Parathyroid adenoma (tissue), 2 donors: ENCODE measurements around the gene GTF3C5.

Experiments used
- H2AFZ ChIP-seq: fragments of 300-600 bp; sonication (generic); one replicate; pipeline ENCODE4 v1.7.0; 2017; ENCODE audit warnings: antibody characterized with exemption, mild to moderate bottlenecking
- H3K27ac ChIP-seq: fragments of 300-600 bp; sonication (generic); one replicate; pipeline ENCODE4 v1.7.0; 2017
- H3K27me3 ChIP-seq: fragments of 300-600 bp; sonication (generic); one replicate; pipeline ENCODE4 v1.7.0; 2017; ENCODE audit warnings: low read length; ENCODE audit not compliant: control insufficient read depth, insufficient read depth
- H3K36me3 ChIP-seq: fragments of 300-600 bp; sonication (generic); one replicate; pipeline ENCODE4 v1.7.0; 2017; ENCODE audit warnings: low read length; ENCODE audit not compliant: control insufficient read depth, insufficient read depth
- H3K4me1 ChIP-seq: fragments of 300-600 bp; sonication (generic); one replicate; pipeline ENCODE4 v1.7.0; 2017; ENCODE audit warnings: control low read depth
- H3K4me2 ChIP-seq: fragments of 300-600 bp; sonication (generic); one replicate; pipeline ENCODE4 v1.7.0; 2017; ENCODE audit warnings: low read length
- H3K4me3 ChIP-seq: fragments of 300-600 bp; sonication (generic); one replicate; pipeline ENCODE4 v1.7.0; 2017; ENCODE audit warnings: low read depth, low read length
- H3K79me2 ChIP-seq: fragments of 300-600 bp; sonication (generic); one replicate; pipeline ENCODE4 v1.7.0; 2017; ENCODE audit warnings: control low read depth
- H3K9ac ChIP-seq: fragments of 300-600 bp; sonication (generic); one replicate; pipeline ENCODE4 v1.7.0; 2017; ENCODE audit warnings: mild to moderate bottlenecking
- H3K9me3 ChIP-seq: fragments of 300-600 bp; sonication (generic); one replicate; pipeline ENCODE4 v1.7.0; 2017; ENCODE audit warnings: low read length; ENCODE audit not compliant: control insufficient read depth
- TF ChIP-seq, protein P1 (sequence below): fragments of 300-600 bp; sonication (generic); IDR thresholded peaks from one replicate; pipeline ENCODE4 v1.7.0; 2017; ENCODE audit warnings: antibody characterized with exemption, mild to moderate bottlenecking
- donor health status: primary hyperparathyroidism.

The GTF3C5 gene

DNA sequence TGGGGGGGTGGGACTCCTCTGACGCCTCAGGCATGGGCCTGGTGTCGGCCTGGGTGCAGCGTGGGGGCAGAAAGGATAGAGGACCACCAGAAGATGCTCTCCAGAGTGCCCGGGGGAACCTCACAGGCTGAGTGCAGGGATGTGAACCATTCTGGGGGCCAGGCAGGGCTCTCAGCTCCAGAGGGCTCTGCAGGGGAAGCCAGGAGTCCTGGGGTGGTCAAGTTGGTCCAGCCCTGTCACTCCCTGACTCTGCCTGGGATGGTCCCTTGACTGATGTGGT is 45.8 kb upstream of the GTF3C5 start:
- H3K4me2 ChIP-seq, result no peak overlapping the region
- TF ChIP-seq, protein P1, sequence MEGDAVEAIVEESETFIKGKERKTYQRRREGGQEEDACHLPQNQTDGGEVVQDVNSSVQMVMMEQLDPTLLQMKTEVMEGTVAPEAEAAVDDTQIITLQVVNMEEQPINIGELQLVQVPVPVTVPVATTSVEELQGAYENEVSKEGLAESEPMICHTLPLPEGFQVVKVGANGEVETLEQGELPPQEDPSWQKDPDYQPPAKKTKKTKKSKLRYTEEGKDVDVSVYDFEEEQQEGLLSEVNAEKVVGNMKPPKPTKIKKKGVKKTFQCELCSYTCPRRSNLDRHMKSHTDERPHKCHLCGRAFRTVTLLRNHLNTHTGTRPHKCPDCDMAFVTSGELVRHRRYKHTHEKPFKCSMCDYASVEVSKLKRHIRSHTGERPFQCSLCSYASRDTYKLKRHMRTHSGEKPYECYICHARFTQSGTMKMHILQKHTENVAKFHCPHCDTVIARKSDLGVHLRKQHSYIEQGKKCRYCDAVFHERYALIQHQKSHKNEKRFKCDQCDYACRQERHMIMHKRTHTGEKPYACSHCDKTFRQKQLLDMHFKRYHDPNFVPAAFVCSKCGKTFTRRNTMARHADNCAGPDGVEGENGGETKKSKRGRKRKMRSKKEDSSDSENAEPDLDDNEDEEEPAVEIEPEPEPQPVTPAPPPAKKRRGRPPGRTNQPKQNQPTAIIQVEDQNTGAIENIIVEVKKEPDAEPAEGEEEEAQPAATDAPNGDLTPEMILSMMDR, result no peak
- no peaks in the 10 kb centered on the region for H3K79me2 ChIP-seq
- no peaks in the 10 kb centered on the region for H3K36me3 ChIP-seq
- H3K9ac ChIP-seq, result no peak overlapping the region
- H2AFZ ChIP-seq, result no peak overlapping the region
- H3K9me3 ChIP-seq, result no peaks in the 10 kb centered on the region
- no peaks in the 10 kb centered on the region for H3K4me1 ChIP-seq
- H3K4me3 ChIP-seq, result no peak overlapping the region
- no peak overlapping the region for H3K27ac ChIP-seq
- no peaks in the 10 kb centered on the region for H3K27me3 ChIP-seq

DNA sequence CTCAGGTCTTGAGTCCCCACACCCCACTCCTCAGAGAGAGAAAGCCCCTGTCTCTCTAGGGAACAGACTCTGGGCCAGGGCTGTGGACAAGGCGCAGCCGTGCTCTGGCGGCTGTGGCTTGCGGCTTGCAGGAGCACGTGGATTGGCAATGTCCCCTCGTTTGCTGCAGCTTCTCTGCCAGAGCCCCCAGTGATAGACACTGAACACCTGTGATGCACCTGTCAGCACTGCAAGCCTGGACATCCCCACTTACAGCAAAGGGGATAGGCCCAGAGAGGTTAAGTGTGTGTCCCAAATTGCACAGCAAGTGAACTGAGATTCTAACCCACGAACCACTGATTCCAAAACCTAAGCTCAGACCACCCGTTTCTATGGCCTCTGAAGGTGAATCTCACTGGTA is 45.3 kb upstream of the GTF3C5 start:
- H3K27me3 ChIP-seq, result no peaks in the 10 kb centered on the region
- no peak overlapping the region for H3K27ac ChIP-seq
- H3K4me1 ChIP-seq, result no peaks in the 10 kb centered on the region
- TF ChIP-seq, protein P1, result no peak
- no peak overlapping the region for H3K9ac ChIP-seq
- H3K9me3 ChIP-seq, result no peaks in the 10 kb centered on the region
- no peak overlapping the region for H3K4me2 ChIP-seq
- no peak overlapping the region for H3K4me3 ChIP-seq
- no peak overlapping the region for H2AFZ ChIP-seq
- no peaks in the 10 kb centered on the region for H3K36me3 ChIP-seq
- H3K79me2 ChIP-seq, result no peaks in the 10 kb centered on the region

DNA sequence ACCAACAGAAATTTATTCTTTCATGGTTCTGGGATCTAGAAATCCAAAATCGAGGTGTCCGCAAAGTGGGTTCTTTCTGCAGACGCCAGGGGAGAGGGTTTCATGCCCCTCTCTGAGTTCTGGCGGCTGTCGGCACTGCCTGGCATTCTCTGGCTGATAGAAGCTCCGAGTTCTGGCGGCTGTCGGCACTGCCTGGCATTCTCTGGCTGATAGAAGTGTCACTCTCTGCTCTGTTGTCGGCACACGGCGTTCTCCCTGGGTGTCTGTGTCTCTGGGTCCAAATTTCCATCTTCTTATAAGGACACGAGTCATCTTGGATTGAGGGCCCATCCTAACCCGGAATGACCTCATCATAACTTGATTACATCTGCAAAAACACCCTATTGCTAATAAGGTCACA is 44.7 kb upstream of the GTF3C5 start:
- Histone ChIP-seq H3K79me2 (no peaks in the 10 kb centered on the region), H3K27me3 (no peaks in the 10 kb centered on the region), H3K4me3 (no peak overlapping the region), H3K9me3 (no peaks in the 10 kb centered on the region), H3K36me3 (no peaks in the 10 kb centered on the region), H3K9ac (no peak overlapping the region), H2AFZ (no peak overlapping the region), H3K4me2 (no peak overlapping the region), H3K4me1 (no peaks in the 10 kb centered on the region), H3K27ac (no peak overlapping the region)
- TF ChIP-seq, protein P1, result no peak

DNA sequence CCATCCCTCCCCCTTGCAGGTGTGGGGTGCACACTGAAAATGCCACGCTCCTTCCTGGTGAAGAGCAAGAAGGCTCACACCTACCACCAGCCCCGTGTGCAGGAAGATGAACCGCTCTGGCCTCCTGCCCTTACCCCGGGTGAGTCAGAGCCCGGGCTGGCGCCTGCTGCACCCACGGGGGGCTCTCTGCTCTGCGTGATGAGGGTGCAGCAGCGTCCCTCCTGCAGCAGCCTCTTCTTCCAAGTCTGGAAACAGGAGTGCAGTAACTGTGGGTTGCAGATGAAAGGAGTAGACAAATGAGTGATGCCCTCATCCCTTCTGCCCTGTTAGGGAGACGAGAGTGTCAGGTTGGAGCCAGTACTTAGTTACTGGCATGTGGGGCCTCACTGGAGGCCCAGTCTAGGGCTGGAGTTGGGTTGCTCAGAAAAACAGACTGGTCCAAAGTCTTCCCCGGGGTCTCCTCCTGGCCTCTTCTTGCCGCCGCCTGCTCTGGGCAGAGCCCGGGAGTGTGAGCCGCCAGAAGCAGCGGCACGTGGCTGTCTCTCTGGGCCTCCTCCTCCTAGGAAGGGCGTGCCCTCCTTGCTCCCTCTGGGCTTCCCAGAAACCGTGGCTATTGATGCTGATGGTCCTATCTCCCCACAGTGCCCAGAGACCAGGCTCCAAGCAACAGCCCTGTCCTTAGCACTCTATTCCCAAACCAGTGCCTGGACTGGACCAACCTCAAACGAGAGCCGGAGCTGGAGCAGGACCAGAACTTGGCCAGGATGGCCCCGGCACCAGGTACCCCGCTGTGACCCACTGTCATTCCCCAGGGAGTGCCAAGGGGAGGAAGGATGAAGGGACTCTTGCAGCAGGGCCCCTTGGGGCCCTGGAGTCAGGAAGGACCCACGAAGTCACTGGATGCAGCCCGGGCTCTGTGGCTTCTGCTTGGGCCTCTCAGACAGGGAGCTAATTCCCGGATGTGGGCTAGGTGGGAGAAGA is 43.9 kb upstream of the GTF3C5 start:
- Histone ChIP-seq H3K4me1 (no peaks in the 10 kb centered on the region), H3K4me3 (no peak overlapping the region), H3K4me2 (no peak overlapping the region), H3K9ac (no peak overlapping the region), H3K27me3 (no peaks in the 10 kb centered on the region), H2AFZ (no peak overlapping the region), H3K79me2 (no peaks in the 10 kb centered on the region), H3K27ac (no peak overlapping the region), H3K36me3 (no peaks in the 10 kb centered on the region), H3K9me3 (no peaks in the 10 kb centered on the region)
- TF ChIP-seq, protein P1, result no peak
